NCI-H1048 (cell line): ENCODE measurements around the gene ECT2L.
A peak's percentile ranks its signal among the peaks of the same experiment; 100 is the strongest.

Experiments used
- DNase-seq: peaks from one replicate; lab custom pipeline; 2025; lab: John Stamatoyannopoulos, UW

ECT2L gene

GRCh38 chr6:138795809-138796603, at the start of gene ECT2L:
TSS of gene ECT2L (plus strand) at chr6:138796087. CDS start at chr6:138813275, 17,188 bp downstream.
- DNase-seq = no peak

GRCh38 chr6:138752017-138752416, 43.9 kb upstream of the ECT2L start:
- DNase-seq = no peak

GRCh38 chr6:138757136-138757535, 38.8 kb upstream of the ECT2L start:
- DNase-seq = no peak

GRCh38 chr6:138765896-138766655, 29.8 kb upstream of the ECT2L start:
- no peak for DNase-seq

GRCh38 chr6:138769102-138769676, 26.7 kb upstream of the ECT2L start:
- no peak for DNase-seq

- no peak for DNase-seq
These were observed 23.2 kb upstream of the ECT2L start for GRCh38 chr6:138772596-138773176.

GRCh38 chr6:138773177-138774091, 22.5 kb upstream of the ECT2L start, which contains the start of gene CCDC28A:
TSS of gene CCDC28A (plus strand) at chr6:138773769. CDS start at chr6:138776121, 2,352 bp downstream.
- DNase-seq = peak; percentile 74

- no peak for DNase-seq
These were observed 21.5 kb upstream of the ECT2L start for GRCh38 chr6:138774370-138774769.

GRCh38 chr6:138776659-138777058, 19.2 kb upstream of the ECT2L start:
- no peak for DNase-seq

GRCh38 chr6:138778331-138778730, 17.6 kb upstream of the ECT2L start:
- DNase-seq = no peak

- DNase-seq = no peak
These were observed 13.6 kb upstream of the ECT2L start for GRCh38 chr6:138782243-138782642.

- no peak for DNase-seq
These were observed 10.8 kb upstream of the ECT2L start for GRCh38 chr6:138785079-138785478.

- no peak for DNase-seq
These were observed 9.9 kb upstream of the ECT2L start for GRCh38 chr6:138785980-138786379.

GRCh38 chr6:138787138-138787537, 8.7 kb upstream of the ECT2L start:
- no peak for DNase-seq

- no peak for DNase-seq
These were observed 884 bp downstream of the ECT2L start for GRCh38 chr6:138796771-138797170.

GRCh38 chr6:138797806-138798446, 2.0 kb downstream of the ECT2L start:
- no peak for DNase-seq

- no peak for DNase-seq
These were observed 4.7 kb downstream of the ECT2L start for GRCh38 chr6:138800377-138801150.

- DNase-seq = no peak
These were observed 7.4 kb downstream of the ECT2L start for GRCh38 chr6:138803331-138803730.

GRCh38 chr6:138803861-138804260, 8.0 kb downstream of the ECT2L start:
- no peak for DNase-seq
